KMS-11 (cell line): ENCODE results near the gene CTDSP1.

Experiments
- H2AFZ ChIP-seq: fragments of 200-600 bp; sonication (generic); 2 replicates; pipeline ENCODE4 v1.6.1; 2016; ENCODE audit warnings: antibody characterized with exemption, mixed run types, low read depth
- H3K27ac ChIP-seq: fragments of 200-600 bp; sonication (generic); 2 replicates; pipeline ENCODE4 v1.6.1; 2016; ENCODE audit warnings: mild to moderate bottlenecking, mixed run types
- H3K27me3 ChIP-seq: fragments of 200-600 bp; sonication (generic); 2 replicates; pipeline ENCODE4 v1.6.1; 2017; ENCODE audit warnings: mild to moderate bottlenecking, low read depth, mixed run types, moderate library complexity; ENCODE audit not compliant: insufficient read depth
- H3K36me3 ChIP-seq: fragments of 200-600 bp; sonication (generic); 2 replicates; pipeline ENCODE4 v1.6.1; 2017; ENCODE audit warnings: mild to moderate bottlenecking, mixed run types; ENCODE audit not compliant: insufficient read depth
- H3K4me1 ChIP-seq: fragments of 200-600 bp; sonication (generic); 2 replicates; pipeline ENCODE4 v1.6.1; 2016; ENCODE audit warnings: mild to moderate bottlenecking, low read depth, mixed run types; ENCODE audit not compliant: poor library complexity, severe bottlenecking
- H3K4me2 ChIP-seq: fragments of 200-600 bp; sonication (generic); 2 replicates; pipeline ENCODE4 v1.7.0; 2016; ENCODE audit warnings: mild to moderate bottlenecking, mixed run types
- H3K4me3 ChIP-seq: fragments of 200-600 bp; sonication (generic); IDR thresholded peaks from 2 replicates; pipeline ENCODE4 v1.6.1; 2017; ENCODE audit warnings: low read depth, low read length, mixed read lengths; ENCODE audit not compliant: insufficient read depth
- H3K79me2 ChIP-seq: fragments of 200-600 bp; sonication (generic); 2 replicates; pipeline ENCODE4 v1.6.1; 2016; ENCODE audit warnings: low read depth, mixed run types; ENCODE audit not compliant: insufficient read depth
- H3K9ac ChIP-seq: fragments of 200-600 bp; sonication (generic); 2 replicates; pipeline ENCODE4 v1.6.1; 2016; ENCODE audit warnings: mild to moderate bottlenecking, mixed run types
- H4K20me1 ChIP-seq: fragments of 200-600 bp; sonication (generic); 2 replicates; pipeline ENCODE4 v1.6.1; 2016; ENCODE audit warnings: mild to moderate bottlenecking, mixed run types; ENCODE audit not compliant: insufficient read depth
- CTCF ChIP-seq: fragments of 200-600 bp; sonication (generic); conservative IDR thresholded peaks from 2 replicates; pipeline ENCODE4 v1.6.1; 2017; ENCODE audit warnings: low read depth, mild to moderate bottlenecking, antibody characterized with exemption, low read length, moderate library complexity, mixed read lengths

Gene CTDSP1

GRCh38 chr2:218369330-218369729, 30.3 kb upstream of the CTDSP1 start:
- H2AFZ ChIP-seq = no peak overlapping the region
- no peak overlapping the region for H3K4me3 ChIP-seq
- H3K9ac ChIP-seq = no peak overlapping the region
- no peaks in the 10 kb centered on the region for H3K4me1 ChIP-seq
- H3K27ac ChIP-seq = no peak overlapping the region
- no peaks in the 10 kb centered on the region for H3K27me3 ChIP-seq
- no peak overlapping the region for H3K4me2 ChIP-seq
- H3K36me3 ChIP-seq = no peaks in the 10 kb centered on the region
- H3K79me2 ChIP-seq = no peaks in the 10 kb centered on the region
- TF ChIP-seq CTCF = no peak
- H4K20me1 ChIP-seq = no peaks in the 10 kb centered on the region

GRCh38 chr2:218370410-218371063, 29.1 kb upstream of the CTDSP1 start:
- Histone ChIP-seq H3K4me2 (no peak overlapping the region), H3K27ac (no peak overlapping the region), H3K9ac (no peak overlapping the region), H2AFZ (no peak overlapping the region), H3K79me2 (no peaks in the 10 kb centered on the region), H3K4me3 (no peak overlapping the region), H3K36me3 (no peaks in the 10 kb centered on the region), H4K20me1 (no peaks in the 10 kb centered on the region), H3K27me3 (no peaks in the 10 kb centered on the region), H3K4me1 (no peaks in the 10 kb centered on the region)
- TF ChIP-seq CTCF = no peak

- Histone ChIP-seq H3K27ac (no peak overlapping the region), H3K4me1 (no peaks in the 10 kb centered on the region), H3K27me3 (no peaks in the 10 kb centered on the region), H4K20me1 (no peaks in the 10 kb centered on the region), H3K4me3 (no peak overlapping the region), H3K4me2 (no peak overlapping the region), H3K9ac (no peak overlapping the region), H2AFZ (no peak overlapping the region), H3K79me2 (no peaks in the 10 kb centered on the region), H3K36me3 (no peaks in the 10 kb centered on the region)
- TF ChIP-seq CTCF = no peak
Observed at GRCh38 chr2:218371983-218372350, 27.7 kb upstream of the CTDSP1 start.

- no peak overlapping the region for H3K4me2 ChIP-seq
- no peak overlapping the region for H3K4me3 ChIP-seq
Observed at GRCh38 chr2:218374795-218375194, 24.9 kb upstream of the CTDSP1 start.

More at GRCh38 chr2:218374795-218375194, 24.9 kb upstream of the CTDSP1 start:
- H4K20me1 ChIP-seq = no peaks in the 10 kb centered on the region
- no peak overlapping the region for H2AFZ ChIP-seq
- H3K27ac ChIP-seq = no peak overlapping the region
- no peaks in the 10 kb centered on the region for H3K36me3 ChIP-seq
- H3K9ac ChIP-seq = no peak overlapping the region
- H3K4me1 ChIP-seq = no peaks in the 10 kb centered on the region
- no peak for TF ChIP-seq CTCF
- H3K27me3 ChIP-seq = no peaks in the 10 kb centered on the region
- H3K79me2 ChIP-seq = no peaks in the 10 kb centered on the region
